Mammary epithelial cell (primary cell): Measurements from ENCODE around the gene GOT2.

ENCODE experiments used
- EZH2 ChIP-seq: IDR thresholded peaks from 2 replicates; pipeline ENCODE4 v1.6.1; 2012; ENCODE audit warnings: low read length, inconsistent platforms, borderline replicate concordance
- TF ChIP-seq, protein P1 (sequence below), 2 donors: IDR thresholded peaks in 1 of 2; conservative IDR thresholded peaks in 1 of 2; 2 replicates each; pipeline ENCODE4 v1.5.1; 2011 to 2012; ENCODE audit warnings: inconsistent platforms in 2 of 2, low read length in 2 of 2, mild to moderate bottlenecking in 2 of 2, control low read depth in 1 of 2, low read depth in 1 of 2; ENCODE audit not compliant: insufficient read depth in 1 of 2; ENCODE audit errors: extremely low read depth in 1 of 2

DNA sequence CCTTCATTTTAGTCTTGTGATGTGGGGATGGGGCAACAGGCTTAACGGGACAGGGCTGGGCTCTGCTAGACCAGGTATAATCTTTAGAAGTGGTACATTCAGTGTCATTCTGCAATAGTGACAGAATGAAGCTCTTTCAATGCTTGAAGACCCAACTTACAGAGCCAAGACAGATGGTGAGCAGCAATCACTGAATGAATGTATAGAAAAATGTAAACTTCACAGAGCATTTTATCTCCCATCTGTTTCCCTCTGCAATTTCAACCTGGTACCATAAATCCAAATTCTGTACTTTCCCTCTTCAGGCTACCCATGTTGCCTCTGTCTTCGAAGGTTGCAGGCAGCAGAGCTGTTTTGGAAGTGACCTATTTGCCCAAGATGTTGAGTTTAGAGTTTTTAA is 33.5 kb upstream of the GOT2 start:
- TF ChIP-seq EZH2: no peak
- TF ChIP-seq, protein P1, sequence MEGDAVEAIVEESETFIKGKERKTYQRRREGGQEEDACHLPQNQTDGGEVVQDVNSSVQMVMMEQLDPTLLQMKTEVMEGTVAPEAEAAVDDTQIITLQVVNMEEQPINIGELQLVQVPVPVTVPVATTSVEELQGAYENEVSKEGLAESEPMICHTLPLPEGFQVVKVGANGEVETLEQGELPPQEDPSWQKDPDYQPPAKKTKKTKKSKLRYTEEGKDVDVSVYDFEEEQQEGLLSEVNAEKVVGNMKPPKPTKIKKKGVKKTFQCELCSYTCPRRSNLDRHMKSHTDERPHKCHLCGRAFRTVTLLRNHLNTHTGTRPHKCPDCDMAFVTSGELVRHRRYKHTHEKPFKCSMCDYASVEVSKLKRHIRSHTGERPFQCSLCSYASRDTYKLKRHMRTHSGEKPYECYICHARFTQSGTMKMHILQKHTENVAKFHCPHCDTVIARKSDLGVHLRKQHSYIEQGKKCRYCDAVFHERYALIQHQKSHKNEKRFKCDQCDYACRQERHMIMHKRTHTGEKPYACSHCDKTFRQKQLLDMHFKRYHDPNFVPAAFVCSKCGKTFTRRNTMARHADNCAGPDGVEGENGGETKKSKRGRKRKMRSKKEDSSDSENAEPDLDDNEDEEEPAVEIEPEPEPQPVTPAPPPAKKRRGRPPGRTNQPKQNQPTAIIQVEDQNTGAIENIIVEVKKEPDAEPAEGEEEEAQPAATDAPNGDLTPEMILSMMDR (conservative IDR thresholded peaks at IDR 0.05 in 1 of 2, IDR thresholded peaks at IDR 0.05 in 1 of 2; ENCODE audit: extremely low read depth in 1 of 2, insufficient read depth in 1 of 2, low read depth in 1 of 2, low read length in 2 of 2): no peak
